Cardiac septum (tissue), 1 donor: Measurements from ENCODE around the gene ANKRD11. TPM values are rescaled to one million over a fixed set of nuclear protein-coding genes. Genes with fewer than 3 reads are reported as not detected.

Experiments used
- DNase-seq: peaks from one replicate; pipeline ENCODE4 v3.0.0-alpha.2; 2020; ENCODE audit warnings: low spot score
- intact Hi-C: fragments of 100-400 bp; cut with DNase I; formaldehyde crosslinking; loops from one replicate; pipeline ENCODE4 v1.14.0; 2022
- total RNA-seq: library from RNA; stranded (reverse); fragmentation: NEBNext Ultra II Directional; extraction: Animal tissue kit (Norgen Biotek cat#: 25700); gene quantifications from one replicate; pipeline ENCODE4 v1.2.1, GENCODE V29; 2021
- donor health status: DM: no; HTN: no; CAD: no.

ANKRD11 gene
- total RNA-seq, 1 donor from 2014 or later, result 77.9 TPM

DNA sequence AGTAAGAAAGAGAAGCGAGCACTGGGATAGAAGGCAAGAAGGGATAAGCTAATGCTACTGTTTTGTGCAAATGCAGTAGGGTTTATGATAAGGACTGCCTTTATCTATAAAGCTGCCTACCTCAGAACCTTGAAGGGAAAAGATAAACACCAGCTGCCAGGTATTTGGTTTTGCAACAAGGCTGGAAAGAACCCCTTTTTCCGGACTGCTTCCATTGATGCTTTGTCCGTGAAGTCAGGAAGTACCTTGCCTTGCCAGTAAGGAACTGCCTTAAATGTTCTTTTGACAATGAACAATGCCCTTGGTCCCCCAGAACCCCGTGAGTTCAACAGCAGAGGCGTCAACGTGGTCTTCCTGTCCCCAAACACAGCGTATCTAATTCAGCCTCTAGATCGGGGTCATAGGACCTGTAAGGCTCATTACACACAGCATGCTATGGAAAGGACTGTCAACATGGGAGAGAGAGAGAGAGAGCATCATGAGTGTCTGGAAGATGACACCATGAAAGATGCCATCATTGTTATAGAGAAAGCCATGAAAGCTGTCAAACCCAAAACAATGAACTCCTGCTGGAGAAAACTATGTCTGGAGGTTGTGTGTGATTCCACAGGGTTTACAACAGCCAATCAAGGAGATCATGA, 113.4 kb downstream of the ANKRD11 start:
- DNase-seq, result no peak
- intact Hi-C loops, result no loop called here

DNA sequence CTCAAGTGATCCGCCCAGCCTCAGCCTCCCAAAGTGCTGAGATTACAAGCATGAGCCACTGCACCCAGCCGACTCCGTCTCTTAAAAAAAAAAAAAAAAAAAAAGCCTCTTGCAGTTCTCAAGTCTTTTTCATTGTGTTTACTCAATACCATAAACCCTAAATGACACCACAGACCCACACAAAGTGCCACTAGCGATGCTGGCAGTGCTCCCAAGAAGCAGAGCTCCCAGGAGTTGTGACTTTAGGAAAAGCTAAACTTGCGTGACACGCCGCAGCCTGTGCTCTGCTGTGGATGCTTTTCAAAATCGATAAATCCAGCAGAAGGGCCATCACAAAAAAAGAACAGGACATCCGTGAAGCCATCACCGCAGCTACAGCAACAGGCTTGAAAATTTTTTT, 114.7 kb downstream of the ANKRD11 start:
- intact Hi-C loops, result no loop called here
- DNase-seq, result no peak

- no peak for DNase-seq
Measured at GRCh38 chr16:89375021-89375420, 115.3 kb downstream of the ANKRD11 start.

GRCh38 chr16:89374393-89374960, 115.9 kb downstream of the ANKRD11 start:
- intact Hi-C loops, result no loop called here
- DNase-seq, result no peak

More at GRCh38 chr16:89375021-89375420, 115.3 kb downstream of the ANKRD11 start:
- intact Hi-C loops, result no loop called here

DNA sequence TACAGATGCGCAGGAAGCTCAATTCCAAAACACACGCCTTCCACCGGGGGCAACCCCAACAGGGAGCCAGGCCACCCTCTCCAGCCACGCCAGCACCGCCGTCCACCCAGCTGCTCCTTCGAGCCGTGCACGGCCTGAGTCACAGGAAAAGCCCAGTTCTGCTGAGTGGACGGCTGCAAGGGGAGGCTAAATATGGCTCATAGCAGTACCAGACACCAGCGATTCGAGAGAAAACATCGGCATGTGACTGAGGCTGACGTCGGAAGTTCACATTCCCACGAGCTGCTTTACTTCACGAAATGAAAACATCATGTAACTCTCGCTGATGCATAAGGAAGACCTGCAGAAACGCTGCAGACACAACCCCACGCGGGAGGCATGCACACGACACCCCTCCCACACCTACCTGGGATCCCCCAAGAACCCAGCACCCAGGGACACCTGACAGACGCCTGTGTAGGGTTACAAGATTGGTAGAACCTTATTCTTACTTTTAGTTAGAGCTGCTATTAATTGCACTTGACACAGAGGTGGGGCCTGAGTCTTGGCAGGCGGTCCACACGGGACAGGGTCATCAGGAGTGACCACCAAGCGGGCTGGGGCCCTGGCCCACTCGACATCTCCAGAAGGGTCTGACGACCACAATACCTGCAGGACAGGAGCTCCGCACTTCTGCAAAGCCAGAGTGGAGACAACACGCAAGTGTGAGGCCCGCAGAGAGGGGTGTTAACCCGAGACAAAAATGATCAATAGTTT, 116.8 kb downstream of the ANKRD11 start:
- DNase-seq, result no peak
- intact Hi-C loops, result no loop called here

- intact Hi-C loops, result no loop called here
- no peak for DNase-seq
Measured at GRCh38 chr16:89371968-89372634, 118.3 kb downstream of the ANKRD11 start.

GRCh38 chr16:89371386-89371785, 119.0 kb downstream of the ANKRD11 start:
- no peak for DNase-seq
- intact Hi-C loops, result no loop called here

GRCh38 chr16:89370601-89371000, 119.8 kb downstream of the ANKRD11 start:
- DNase-seq, result no peak
- intact Hi-C loops, result no loop called here

DNA sequence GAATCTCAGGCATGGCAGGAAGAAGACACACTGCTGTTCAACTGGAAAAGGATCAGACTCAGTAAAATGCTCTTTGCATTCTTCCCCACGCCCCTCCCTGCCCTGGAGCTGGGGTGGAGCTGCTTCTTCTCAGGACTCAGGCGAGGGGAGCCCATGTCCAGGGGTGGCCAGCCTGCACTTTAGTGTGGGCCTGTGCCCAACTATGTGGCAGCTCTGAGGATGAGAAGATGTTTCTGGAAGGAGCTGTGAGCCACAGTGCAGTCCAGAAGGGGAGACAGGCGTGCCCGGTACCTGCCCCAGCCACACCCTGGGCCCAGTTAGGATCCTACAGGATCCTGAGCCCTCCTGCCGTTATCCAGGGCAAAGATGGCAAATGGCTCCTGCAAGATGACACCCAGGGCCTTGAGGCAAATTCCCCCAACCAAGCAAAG, 120.3 kb downstream of the ANKRD11 start:
- no peak for DNase-seq
- intact Hi-C loops, result no loop called here

DNA sequence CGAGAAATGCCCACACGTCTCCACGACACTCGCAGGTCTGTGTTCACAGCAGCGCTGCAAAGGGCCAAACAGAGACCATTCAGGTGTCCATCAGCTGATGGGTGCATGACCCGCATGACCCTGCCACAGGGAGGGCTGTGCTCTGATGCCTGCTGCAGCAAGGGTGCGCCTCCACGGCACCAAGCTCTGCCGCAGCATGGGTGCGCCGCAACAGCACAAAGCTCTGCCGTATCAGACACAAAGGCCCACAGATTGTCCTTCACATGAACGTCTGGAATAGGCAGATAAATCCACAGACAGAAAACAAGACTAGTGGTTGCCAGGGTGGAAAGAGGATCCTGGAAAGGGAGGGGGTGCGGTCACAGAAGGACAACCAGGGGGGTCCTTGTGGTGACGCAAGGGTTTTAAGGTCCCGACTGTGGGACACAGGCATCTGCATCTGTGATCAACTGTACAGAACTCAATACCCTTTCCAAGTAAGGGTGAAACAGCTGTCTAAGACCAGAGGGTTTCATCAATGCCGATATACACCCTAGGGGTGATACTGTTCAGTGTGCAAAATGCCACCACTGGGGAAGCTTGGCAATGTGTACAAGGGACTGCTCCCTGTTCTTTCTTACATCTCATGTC, 121.0 kb downstream of the ANKRD11 start:
- intact Hi-C loops, result no loop called here
- no peak for DNase-seq

DNA sequence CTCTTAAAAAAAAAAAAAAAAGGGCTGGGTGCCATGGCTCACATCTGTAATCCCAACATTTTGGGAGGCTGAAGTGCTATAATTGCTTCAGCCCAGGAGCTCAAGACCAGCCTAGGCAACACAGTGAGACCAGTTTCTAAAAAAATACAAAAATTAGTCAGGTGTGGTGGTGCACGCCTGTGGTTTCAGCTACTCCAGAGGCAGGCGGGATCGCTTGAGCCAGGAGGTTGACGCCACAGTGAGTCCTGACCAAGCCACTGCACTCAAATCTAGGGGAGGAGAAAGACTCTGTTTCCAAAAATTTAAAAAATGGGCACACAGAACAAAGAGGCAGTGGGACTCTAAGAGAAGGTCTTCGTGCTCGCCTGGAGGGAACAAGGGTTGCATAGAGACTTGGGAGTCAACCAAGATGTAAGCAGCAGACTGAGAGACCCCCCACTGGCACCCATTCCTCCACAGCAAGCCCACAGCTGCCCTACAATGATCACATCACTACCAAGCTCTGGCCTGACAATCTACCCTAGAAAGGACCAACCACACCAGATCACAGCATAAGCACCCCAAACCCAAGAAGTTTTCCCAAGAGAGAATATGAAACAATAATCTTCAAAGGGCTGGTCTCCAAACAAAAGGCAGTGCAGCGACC, 121.6 kb downstream of the ANKRD11 start:
- no peak for DNase-seq
- intact Hi-C loops, result no loop called here

DNA sequence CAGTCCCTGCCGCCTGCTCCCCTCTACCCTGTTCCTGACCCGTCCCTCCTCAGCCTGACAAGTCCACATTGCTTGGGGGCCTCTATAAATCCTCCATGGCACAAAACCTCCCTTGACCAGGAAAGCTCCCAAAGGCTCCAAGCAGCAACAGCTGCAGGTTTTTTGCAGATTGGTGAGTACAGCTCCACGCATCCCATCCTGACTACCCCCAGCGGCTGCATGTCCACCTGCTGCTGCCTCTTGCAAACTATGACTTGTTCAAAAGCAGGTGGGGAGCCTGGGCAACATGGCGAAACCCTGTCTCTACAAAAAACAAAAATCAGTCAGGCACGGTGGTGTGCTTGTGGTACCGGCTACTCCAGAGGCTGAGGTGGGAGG, 122.8 kb downstream of the ANKRD11 start:
- no peak for DNase-seq
- intact Hi-C loops, result no loop called here

DNA sequence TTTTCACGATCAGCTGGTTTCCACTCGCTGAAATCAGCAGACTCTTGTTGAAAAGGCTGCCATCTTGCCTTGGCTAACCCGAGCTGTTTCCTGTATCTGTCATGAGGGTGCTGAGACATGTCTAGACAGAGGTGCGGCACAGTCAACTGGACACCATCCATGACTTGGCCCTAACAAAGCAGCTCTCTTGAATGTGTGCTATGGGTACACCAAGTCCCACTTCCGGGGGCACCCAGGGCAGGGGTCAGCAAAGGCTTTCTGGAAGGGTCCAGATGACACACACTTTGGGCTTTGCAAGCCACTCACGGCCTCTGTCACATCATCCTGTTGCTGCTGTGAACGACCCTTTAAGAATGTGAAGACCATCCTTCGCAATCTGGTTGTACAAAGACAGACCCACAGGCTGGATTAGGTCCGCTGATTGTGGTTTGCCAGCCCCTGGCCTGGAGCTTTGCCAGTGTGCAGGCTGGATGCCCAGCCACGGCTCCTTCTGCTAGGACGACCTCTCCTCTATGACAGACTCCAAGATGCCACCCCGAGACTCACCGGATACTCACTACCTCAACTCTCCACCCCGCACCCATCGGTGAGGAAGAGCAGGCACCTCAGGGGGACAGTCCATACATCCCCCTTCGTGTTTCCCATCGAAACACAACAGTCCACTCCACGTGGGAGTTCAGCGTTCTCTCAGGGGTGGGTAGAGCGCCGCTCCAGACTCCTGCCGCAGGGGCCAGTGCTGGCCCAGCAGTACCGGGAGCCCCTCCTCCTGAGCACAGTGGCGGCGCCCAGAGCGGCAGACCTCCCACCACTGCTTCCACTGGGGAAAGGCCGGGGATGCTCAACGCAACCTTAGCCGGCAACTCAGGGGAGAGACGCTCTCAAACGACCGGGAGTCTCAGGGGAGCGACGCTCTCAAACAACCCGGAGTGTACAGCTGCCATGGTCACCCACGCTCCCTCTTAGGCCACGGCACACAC, 123.5 kb downstream of the ANKRD11 start:
- DNase-seq, result no peak
- intact Hi-C loops, result no loop called here

- DNase-seq, result no peak
- intact Hi-C loops, result no loop called here
Measured at GRCh38 chr16:89365996-89366395, 124.4 kb downstream of the ANKRD11 start.

- no peak for DNase-seq
- intact Hi-C loops, result no loop called here
Measured at GRCh38 chr16:89365044-89365467, 125.3 kb downstream of the ANKRD11 start.

- DNase-seq, result no peak
- intact Hi-C loops, result no loop called here
Measured at GRCh38 chr16:89364606-89365005, 125.8 kb downstream of the ANKRD11 start.

GRCh38 chr16:89363621-89364393, 126.6 kb downstream of the ANKRD11 start:
- DNase-seq, result no peak
- intact Hi-C loops, result no loop called here
